ENCODE data around the gene TGFBR3L. TPM values are rescaled to one million over a fixed set of nuclear protein-coding genes. Genes with fewer than 3 reads are reported as not detected.

TGFBR3L gene
- total and polyA plus RNA-seq, 2 of the 13 experiments (the other 11 are each of a cell fraction or from before 2014, with no cell fraction given), result 0.20 to 1.0 TPM

DNA sequence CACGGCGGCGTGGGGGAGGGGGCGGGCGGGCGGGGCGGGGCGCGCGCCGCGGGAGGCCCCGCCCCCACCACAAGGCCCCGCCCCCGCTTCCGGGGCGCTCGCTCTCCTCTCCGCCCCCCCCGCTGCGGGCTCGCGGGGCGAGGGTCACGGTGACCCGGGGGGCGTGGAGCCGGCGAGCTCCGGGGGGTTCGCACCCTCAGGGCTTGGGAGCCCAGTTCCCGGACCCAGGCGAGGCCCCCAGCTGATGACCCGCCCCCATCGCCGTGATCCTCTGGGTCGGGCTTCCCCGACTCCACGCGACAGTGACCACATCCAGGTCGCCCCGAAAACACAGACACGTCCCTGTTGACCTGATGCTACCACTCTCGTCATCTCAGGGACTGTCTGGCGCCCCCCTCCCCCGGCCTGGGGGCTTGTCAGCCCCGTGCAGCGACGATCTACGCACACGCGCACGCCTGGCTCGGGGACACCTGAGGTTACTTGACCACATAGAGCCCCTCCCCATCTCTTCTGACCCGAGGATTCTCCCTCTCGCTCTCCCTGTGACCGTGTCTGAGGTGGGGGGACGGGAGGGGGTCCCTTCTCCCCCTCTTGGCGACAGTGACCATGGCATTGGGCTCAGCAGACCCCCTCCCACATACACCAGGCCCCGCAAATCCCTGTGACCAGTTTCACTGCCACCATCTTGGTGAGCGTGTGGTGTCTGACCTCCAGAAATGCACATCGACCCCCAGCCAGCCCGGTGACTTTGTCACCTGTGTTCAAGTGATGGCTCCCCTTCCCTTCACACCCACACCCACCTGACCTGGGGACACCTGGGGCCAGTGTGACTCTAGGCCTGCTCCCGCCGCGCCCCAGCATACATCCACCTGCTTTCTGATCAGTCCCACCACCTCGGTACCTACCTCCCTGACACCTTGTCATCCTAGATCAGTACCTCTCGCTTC lies 10.3 kb upstream of the TGFBR3L start (continued):
- TF ChIP-seq, protein P1, sequence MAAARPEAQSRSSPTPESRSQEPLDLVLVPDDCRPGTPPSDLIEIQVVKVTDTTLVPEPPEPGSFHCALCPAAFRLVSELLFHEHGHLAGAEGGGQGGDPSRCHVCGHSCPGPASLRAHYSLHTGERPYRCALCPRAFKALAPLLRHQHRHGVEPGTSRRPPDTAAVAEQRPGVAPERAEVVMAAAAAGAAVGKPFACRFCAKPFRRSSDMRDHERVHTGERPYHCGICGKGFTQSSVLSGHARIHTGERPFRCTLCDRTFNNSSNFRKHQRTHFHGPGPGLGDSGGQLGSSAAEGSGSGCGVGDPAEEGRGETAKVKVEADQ (CRISPR knock-in tag; IDR thresholded peaks at IDR 0.05; ENCODE audit: borderline replicate concordance), result 0 out of 2 replicates have a peak, but pooled peaks have one; percentile 20
- TF ChIP-seq GABPB1 (CRISPR knock-in tag; IDR thresholded peaks at IDR 0.05), result peak; percentile 68
- 0 out of 2 replicates have a peak, but pooled peaks have one; percentile 13 for TF ChIP-seq MEIS2 (CRISPR knock-in tag; IDR thresholded peaks at IDR 0.05)
- TF ChIP-seq HOXD1 (CRISPR knock-in tag; IDR thresholded peaks at IDR 0.05), result 0 out of 2 replicates have a peak, but pooled peaks have one; percentile 57
- 0 out of 2 replicates have a peak, but pooled peaks have one; percentile 14 for TF ChIP-seq RXRB (CRISPR knock-in tag; IDR thresholded peaks at IDR 0.05; ENCODE audit: borderline replicate concordance)
- TF ChIP-seq TFE3 (CRISPR knock-in tag; IDR thresholded peaks at IDR 0.05), result no peak
- TF ChIP-seq KLF16 (CRISPR knock-in tag; IDR thresholded peaks at IDR 0.05), result peak in 1 of 2 experiments; percentile 14; a peak in 1 of 4 replicates
- no peak for TF ChIP-seq ATF1 (CRISPR knock-in tag; IDR thresholded peaks at IDR 0.05)
- no peak for TF ChIP-seq MIXL1 (CRISPR knock-in tag; IDR thresholded peaks at IDR 0.05)
- TF ChIP-seq ZNF232 (CRISPR knock-in tag; IDR thresholded peaks at IDR 0.05; ENCODE audit: borderline replicate concordance), result 0 out of 2 replicates have a peak, but pooled peaks have one; percentile 48
- TF ChIP-seq, protein P2, sequence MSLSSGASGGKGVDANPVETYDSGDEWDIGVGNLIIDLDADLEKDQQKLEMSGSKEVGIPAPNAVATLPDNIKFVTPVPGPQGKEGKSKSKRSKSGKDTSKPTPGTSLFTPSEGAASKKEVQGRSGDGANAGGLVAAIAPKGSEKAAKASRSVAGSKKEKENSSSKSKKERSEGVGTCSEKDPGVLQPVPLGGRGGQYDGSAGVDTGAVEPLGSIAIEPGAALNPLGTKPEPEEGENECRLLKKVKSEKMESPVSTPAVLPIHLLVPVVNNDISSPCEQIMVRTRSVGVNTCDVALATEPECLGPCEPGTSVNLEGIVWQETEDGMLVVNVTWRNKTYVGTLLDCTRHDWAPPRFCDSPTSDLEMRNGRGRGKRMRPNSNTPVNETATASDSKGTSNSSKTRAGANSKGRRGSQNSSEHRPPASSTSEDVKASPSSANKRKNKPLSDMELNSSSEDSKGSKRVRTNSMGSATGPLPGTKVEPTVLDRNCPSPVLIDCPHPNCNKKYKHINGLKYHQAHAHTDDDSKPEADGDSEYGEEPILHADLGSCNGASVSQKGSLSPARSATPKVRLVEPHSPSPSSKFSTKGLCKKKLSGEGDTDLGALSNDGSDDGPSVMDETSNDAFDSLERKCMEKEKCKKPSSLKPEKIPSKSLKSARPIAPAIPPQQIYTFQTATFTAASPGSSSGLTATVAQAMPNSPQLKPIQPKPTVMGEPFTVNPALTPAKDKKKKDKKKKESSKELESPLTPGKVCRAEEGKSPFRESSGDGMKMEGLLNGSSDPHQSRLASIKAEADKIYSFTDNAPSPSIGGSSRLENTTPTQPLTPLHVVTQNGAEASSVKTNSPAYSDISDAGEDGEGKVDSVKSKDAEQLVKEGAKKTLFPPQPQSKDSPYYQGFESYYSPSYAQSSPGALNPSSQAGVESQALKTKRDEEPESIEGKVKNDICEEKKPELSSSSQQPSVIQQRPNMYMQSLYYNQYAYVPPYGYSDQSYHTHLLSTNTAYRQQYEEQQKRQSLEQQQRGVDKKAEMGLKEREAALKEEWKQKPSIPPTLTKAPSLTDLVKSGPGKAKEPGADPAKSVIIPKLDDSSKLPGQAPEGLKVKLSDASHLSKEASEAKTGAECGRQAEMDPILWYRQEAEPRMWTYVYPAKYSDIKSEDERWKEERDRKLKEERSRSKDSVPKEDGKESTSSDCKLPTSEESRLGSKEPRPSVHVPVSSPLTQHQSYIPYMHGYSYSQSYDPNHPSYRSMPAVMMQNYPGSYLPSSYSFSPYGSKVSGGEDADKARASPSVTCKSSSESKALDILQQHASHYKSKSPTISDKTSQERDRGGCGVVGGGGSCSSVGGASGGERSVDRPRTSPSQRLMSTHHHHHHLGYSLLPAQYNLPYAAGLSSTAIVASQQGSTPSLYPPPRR (CRISPR knock-in tag; IDR thresholded peaks at IDR 0.05; ENCODE audit: borderline replicate concordance), result 0 out of 2 replicates have a peak, but pooled peaks have one; percentile 6
- no peak for TF ChIP-seq REXO4 (CRISPR knock-in tag; IDR thresholded peaks at IDR 0.05; ENCODE audit: borderline replicate concordance)
- no peak for TF ChIP-seq JARID2 (CRISPR knock-in tag; IDR thresholded peaks at IDR 0.05; ENCODE audit: insufficient replicate concordance)
- no peak; the same call in 1 of the 2 replicates for TF ChIP-seq ZNF33B (CRISPR knock-in tag; IDR thresholded peaks at IDR 0.05)
- TF ChIP-seq, protein P3, sequence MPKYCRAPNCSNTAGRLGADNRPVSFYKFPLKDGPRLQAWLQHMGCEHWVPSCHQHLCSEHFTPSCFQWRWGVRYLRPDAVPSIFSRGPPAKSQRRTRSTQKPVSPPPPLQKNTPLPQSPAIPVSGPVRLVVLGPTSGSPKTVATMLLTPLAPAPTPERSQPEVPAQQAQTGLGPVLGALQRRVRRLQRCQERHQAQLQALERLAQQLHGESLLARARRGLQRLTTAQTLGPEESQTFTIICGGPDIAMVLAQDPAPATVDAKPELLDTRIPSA (CRISPR knock-in tag; IDR thresholded peaks at IDR 0.05; ENCODE audit: borderline replicate concordance), result 0 out of 2 replicates have a peak, but pooled peaks have one; percentile 72
- TF ChIP-seq GATAD1 (CRISPR knock-in tag; IDR thresholded peaks at IDR 0.05), result peak; percentile 13; the same call in 1 of the 2 replicates
- no peak for TF ChIP-seq NCOA5 (CRISPR knock-in tag; IDR thresholded peaks at IDR 0.05)
- TF ChIP-seq, protein P4, sequence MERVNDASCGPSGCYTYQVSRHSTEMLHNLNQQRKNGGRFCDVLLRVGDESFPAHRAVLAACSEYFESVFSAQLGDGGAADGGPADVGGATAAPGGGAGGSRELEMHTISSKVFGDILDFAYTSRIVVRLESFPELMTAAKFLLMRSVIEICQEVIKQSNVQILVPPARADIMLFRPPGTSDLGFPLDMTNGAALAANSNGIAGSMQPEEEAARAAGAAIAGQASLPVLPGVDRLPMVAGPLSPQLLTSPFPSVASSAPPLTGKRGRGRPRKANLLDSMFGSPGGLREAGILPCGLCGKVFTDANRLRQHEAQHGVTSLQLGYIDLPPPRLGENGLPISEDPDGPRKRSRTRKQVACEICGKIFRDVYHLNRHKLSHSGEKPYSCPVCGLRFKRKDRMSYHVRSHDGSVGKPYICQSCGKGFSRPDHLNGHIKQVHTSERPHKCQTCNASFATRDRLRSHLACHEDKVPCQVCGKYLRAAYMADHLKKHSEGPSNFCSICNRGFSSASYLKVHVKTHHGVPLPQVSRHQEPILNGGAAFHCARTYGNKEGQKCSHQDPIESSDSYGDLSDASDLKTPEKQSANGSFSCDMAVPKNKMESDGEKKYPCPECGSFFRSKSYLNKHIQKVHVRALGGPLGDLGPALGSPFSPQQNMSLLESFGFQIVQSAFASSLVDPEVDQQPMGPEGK (CRISPR knock-in tag; IDR thresholded peaks at IDR 0.05), result peak; percentile 70; the same call in 1 of the 2 replicates

All from HepG2 (cell line).